SK-N-SH (cell line): ENCODE data around the gene CALU. TPM values are rescaled to one million over a fixed set of nuclear protein-coding genes. Genes with fewer than 3 reads are reported as not detected.

Source experiments
- EZH2phosphoT487 ChIP-seq: fragments of 200-600 bp; sonication (generic); IDR thresholded peaks from 2 replicates; pipeline ENCODE4 v1.6.1; 2017; ENCODE audit warnings: low read depth, mixed run types, mild to moderate bottlenecking, antibody characterized with exemption, moderate library complexity, borderline replicate concordance
- FOSL2 ChIP-seq: IDR thresholded peaks from 2 replicates; pipeline ENCODE4 v1.4.0; 2012; ENCODE audit warnings: low read depth, mild to moderate bottlenecking, moderate library complexity, borderline replicate concordance
- JUND ChIP-seq: IDR thresholded peaks from 2 replicates; pipeline ENCODE4 v1.4.0; 2012
- MEF2A ChIP-seq: IDR thresholded peaks from 2 replicates; pipeline ENCODE4 v1.4.0; 2012; ENCODE audit warnings: low read depth, borderline replicate concordance
- MXI1 ChIP-seq: IDR thresholded peaks from 2 replicates; pipeline ENCODE4 v1.6.1; 2012; ENCODE audit warnings: mild to moderate bottlenecking, low read depth, low read length, improper control_type of control experiment
- NFIC ChIP-seq: IDR thresholded peaks from 2 replicates; pipeline ENCODE4 v1.4.0; 2012; ENCODE audit warnings: borderline replicate concordance
- POLR2AphosphoS5 ChIP-seq: IDR thresholded peaks from 2 replicates; pipeline ENCODE4 v1.6.1; 2012; ENCODE audit warnings: low read depth, low read length
- SIN3A ChIP-seq: IDR thresholded peaks from 2 replicates; pipeline ENCODE4 v1.6.1; 2012; ENCODE audit warnings: low read depth, mild to moderate bottlenecking, low read length, moderate library complexity, borderline replicate concordance
- TCF12 ChIP-seq: IDR thresholded peaks from 2 replicates; pipeline ENCODE4 v1.4.0; 2012
- TEAD4 ChIP-seq: IDR thresholded peaks from 2 replicates; pipeline ENCODE4 v1.4.0; 2012; ENCODE audit warnings: mild to moderate bottlenecking, borderline replicate concordance; ENCODE audit not compliant: insufficient read depth
- YY1 ChIP-seq: IDR thresholded peaks from 2 replicates; pipeline ENCODE4 v1.4.0; 2012; ENCODE audit warnings: low read depth, mild to moderate bottlenecking
- polyA plus RNA-seq, 3 experiments: library from polyadenylated mRNA; depleted of rRNA; stranded (reverse); fragments of >200 nt; gene quantifications; 2 replicates each; pipeline ENCODE4 v1.2.3, GENCODE V29; 2012
- TF ChIP-seq, protein P1 (sequence below): IDR thresholded peaks from 2 replicates; pipeline ENCODE4 v1.4.0; 2012; ENCODE audit warnings: low read depth, borderline replicate concordance
- TF ChIP-seq, protein P2 (sequence below): fragments of 150-350 bp; IDR thresholded peaks from 2 replicates; pipeline ENCODE4 v1.6.1; 2017; ENCODE audit warnings: antibody characterized with exemption, low read length, low read depth, borderline replicate concordance
- TF ChIP-seq, protein P3 (sequence below): fragments of 200-600 bp; sonication (generic); IDR thresholded peaks from 2 replicates; pipeline ENCODE4 v1.6.1; 2017; ENCODE audit warnings: antibody characterized with exemption, mild to moderate bottlenecking, moderate library complexity
- TF ChIP-seq, protein P4 (sequence below): fragments of 150-350 bp; IDR thresholded peaks from 2 replicates; pipeline ENCODE4 v1.6.1; 2016; ENCODE audit warnings: mild to moderate bottlenecking, low read depth, low read length
- TF ChIP-seq, protein P5 (sequence below): IDR thresholded peaks from 2 replicates; pipeline ENCODE4; 2012
- TF ChIP-seq, protein P6 (sequence below): IDR thresholded peaks from 2 replicates; pipeline ENCODE4 v1.4.0; 2012; ENCODE audit warnings: low read depth, borderline replicate concordance

The CALU gene
- polyA plus RNA-seq, 1 of the 3 experiments (the other 2 are of a cell fraction): 195 TPM

DNA sequence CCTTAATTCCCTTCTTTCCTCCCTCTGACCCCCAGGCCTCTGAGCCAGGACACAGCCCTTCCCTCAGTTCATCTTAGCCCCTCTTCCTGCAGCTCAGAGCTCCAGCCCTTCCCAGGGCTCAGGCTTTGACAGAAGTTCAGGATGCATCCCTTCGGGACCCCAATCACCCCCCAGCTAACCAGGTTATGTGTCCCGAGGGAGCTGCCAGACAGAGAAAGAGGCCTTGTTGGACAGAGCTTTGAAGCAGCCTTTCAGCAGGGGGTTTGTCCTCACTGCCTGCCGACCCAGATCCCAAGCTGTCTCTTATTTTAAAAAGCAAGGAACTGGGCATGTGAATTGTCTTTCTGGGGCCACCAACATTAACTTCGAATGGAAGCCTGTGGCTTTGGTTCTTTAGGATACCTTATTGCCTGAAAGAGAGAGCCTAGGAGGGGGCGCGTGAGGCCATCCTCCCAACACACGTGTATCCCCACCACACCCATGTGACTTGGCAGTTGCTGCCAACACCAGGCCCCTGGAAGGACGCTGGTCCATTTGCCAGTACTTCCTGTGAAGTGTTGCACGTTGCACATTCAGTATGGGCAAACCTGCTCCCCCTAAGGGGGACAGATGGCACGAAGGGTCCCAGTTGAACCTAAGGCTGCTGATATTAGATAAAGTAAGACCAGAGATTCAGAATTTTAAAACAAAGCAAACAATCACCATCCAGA, 53.5 kb downstream of the CALU start (continued):
- TF ChIP-seq, protein P1, sequence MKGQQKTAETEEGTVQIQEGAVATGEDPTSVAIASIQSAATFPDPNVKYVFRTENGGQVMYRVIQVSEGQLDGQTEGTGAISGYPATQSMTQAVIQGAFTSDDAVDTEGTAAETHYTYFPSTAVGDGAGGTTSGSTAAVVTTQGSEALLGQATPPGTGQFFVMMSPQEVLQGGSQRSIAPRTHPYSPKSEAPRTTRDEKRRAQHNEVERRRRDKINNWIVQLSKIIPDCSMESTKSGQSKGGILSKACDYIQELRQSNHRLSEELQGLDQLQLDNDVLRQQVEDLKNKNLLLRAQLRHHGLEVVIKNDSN: peak; percentile 35; the same call in 1 of the 2 replicates
- TF ChIP-seq, protein P2, sequence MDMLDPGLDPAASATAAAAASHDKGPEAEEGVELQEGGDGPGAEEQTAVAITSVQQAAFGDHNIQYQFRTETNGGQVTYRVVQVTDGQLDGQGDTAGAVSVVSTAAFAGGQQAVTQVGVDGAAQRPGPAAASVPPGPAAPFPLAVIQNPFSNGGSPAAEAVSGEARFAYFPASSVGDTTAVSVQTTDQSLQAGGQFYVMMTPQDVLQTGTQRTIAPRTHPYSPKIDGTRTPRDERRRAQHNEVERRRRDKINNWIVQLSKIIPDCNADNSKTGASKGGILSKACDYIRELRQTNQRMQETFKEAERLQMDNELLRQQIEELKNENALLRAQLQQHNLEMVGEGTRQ: peak; percentile 44; the same call in 1 of the 2 replicates
- TF ChIP-seq MXI1 (peak; percentile 99), FOSL2 (no peak), MEF2A (no peak), TEAD4 (no peak), SIN3A (no peak), EZH2phosphoT487 (no peak), POLR2AphosphoS5 (no peak), NFIC (no peak), YY1 (no peak), JUND (no peak), TCF12 (no peak)
- TF ChIP-seq, protein P3, sequence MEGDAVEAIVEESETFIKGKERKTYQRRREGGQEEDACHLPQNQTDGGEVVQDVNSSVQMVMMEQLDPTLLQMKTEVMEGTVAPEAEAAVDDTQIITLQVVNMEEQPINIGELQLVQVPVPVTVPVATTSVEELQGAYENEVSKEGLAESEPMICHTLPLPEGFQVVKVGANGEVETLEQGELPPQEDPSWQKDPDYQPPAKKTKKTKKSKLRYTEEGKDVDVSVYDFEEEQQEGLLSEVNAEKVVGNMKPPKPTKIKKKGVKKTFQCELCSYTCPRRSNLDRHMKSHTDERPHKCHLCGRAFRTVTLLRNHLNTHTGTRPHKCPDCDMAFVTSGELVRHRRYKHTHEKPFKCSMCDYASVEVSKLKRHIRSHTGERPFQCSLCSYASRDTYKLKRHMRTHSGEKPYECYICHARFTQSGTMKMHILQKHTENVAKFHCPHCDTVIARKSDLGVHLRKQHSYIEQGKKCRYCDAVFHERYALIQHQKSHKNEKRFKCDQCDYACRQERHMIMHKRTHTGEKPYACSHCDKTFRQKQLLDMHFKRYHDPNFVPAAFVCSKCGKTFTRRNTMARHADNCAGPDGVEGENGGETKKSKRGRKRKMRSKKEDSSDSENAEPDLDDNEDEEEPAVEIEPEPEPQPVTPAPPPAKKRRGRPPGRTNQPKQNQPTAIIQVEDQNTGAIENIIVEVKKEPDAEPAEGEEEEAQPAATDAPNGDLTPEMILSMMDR: no peak
- TF ChIP-seq, protein P4, sequence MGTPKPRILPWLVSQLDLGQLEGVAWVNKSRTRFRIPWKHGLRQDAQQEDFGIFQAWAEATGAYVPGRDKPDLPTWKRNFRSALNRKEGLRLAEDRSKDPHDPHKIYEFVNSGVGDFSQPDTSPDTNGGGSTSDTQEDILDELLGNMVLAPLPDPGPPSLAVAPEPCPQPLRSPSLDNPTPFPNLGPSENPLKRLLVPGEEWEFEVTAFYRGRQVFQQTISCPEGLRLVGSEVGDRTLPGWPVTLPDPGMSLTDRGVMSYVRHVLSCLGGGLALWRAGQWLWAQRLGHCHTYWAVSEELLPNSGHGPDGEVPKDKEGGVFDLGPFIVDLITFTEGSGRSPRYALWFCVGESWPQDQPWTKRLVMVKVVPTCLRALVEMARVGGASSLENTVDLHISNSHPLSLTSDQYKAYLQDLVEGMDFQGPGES: no peak
- TF ChIP-seq, protein P5, sequence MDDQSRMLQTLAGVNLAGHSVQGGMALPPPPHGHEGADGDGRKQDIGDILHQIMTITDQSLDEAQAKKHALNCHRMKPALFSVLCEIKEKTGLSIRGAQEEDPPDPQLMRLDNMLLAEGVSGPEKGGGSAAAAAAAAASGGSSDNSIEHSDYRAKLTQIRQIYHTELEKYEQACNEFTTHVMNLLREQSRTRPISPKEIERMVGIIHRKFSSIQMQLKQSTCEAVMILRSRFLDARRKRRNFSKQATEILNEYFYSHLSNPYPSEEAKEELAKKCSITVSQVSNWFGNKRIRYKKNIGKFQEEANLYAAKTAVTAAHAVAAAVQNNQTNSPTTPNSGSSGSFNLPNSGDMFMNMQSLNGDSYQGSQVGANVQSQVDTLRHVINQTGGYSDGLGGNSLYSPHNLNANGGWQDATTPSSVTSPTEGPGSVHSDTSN: no peak
- TF ChIP-seq, protein P6, sequence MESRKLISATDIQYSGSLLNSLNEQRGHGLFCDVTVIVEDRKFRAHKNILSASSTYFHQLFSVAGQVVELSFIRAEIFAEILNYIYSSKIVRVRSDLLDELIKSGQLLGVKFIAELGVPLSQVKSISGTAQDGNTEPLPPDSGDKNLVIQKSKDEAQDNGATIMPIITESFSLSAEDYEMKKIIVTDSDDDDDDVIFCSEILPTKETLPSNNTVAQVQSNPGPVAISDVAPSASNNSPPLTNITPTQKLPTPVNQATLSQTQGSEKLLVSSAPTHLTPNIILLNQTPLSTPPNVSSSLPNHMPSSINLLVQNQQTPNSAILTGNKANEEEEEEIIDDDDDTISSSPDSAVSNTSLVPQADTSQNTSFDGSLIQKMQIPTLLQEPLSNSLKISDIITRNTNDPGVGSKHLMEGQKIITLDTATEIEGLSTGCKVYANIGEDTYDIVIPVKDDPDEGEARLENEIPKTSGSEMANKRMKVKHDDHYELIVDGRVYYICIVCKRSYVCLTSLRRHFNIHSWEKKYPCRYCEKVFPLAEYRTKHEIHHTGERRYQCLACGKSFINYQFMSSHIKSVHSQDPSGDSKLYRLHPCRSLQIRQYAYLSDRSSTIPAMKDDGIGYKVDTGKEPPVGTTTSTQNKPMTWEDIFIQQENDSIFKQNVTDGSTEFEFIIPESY: no peak
